Tibial nerve (tissue), 4 donors: Measurements from ENCODE around the gene DDOST. TPM values are rescaled to one million over a fixed set of nuclear protein-coding genes. Genes with fewer than 3 reads are reported as not detected.

Source experiments
- DNase-seq, 2 donors: peaks; one replicate each; pipeline ENCODE4 v3.0.0-alpha.2; 2019; ENCODE audit warnings: low spot score in 2 of 2
- H3K27ac ChIP-seq, 4 donors: fragments of 200-600 bp; sonication (generic) in 3 of 4; one replicate each; pipeline ENCODE4 v1.5.1; 2017 to 2019; ENCODE audit warnings: mild to moderate bottlenecking in 1 of 4
- H3K27me3 ChIP-seq, 2 donors: fragments of 200-600 bp; sonication (generic) in 1 of 2; one replicate each; pipeline versions ENCODE4 v1.5.1 to v1.6.0; 2017 to 2019
- H3K36me3 ChIP-seq, 3 donors: fragments of 200-600 bp; sonication (generic); one replicate each; pipeline ENCODE4 v1.5.1; 2018 to 2019
- H3K4me1 ChIP-seq, 4 donors: fragments of 200-600 bp; sonication (generic) in 3 of 4; one replicate each; pipeline ENCODE4 v1.5.1; 2017 to 2019
- H3K4me3 ChIP-seq, 4 donors: fragments of 200-600 bp; sonication (generic) in 3 of 4; one replicate each; pipeline ENCODE4 v1.5.1; 2017 to 2019; ENCODE audit warnings: mild to moderate bottlenecking in 1 of 4, moderate library complexity in 1 of 4
- H3K9me3 ChIP-seq, 4 donors: fragments of 200-600 bp; sonication (generic) in 3 of 4; one replicate each; pipeline ENCODE4 v1.5.1; 2017 to 2019
- EP300 ChIP-seq, 2 donors: sonication (generic); formaldehyde crosslinking; IDR thresholded peaks; one replicate each; pipeline ENCODE4 v1.6.1; 2017; ENCODE audit warnings: antibody characterized with exemption in 2 of 2, mild to moderate bottlenecking in 1 of 2
- POLR2A ChIP-seq, 2 donors: fragments of 450-650 bp; IDR thresholded peaks; one replicate each; pipeline ENCODE4 v1.6.1; 2017; ENCODE audit warnings: antibody characterized with exemption in 2 of 2, mild to moderate bottlenecking in 2 of 2, moderate library complexity in 2 of 2
- WGBS, 2 donors: methylation state at CpG; one replicate each; pipeline ENCODE4 v1.1.5; 2018; 5-methylcytosine and 5-hydroxymethylcytosine counted together
- total RNA-seq, 4 donors: library from RNA; depleted of rRNA; stranded (reverse); fragments of >200 nt; gene quantifications; one replicate each; pipeline ENCODE4 v1.1.0, GENCODE V29; 2016
- TF ChIP-seq, protein P1 (sequence below), 5 experiments: fragments of 200-600 bp in 3 of 5; fragments of 450-650 bp in 2 of 5; sonication (generic) in 3 of 5; IDR thresholded peaks; one replicate each; pipeline ENCODE4 v1.5.1; 2016 to 2019; ENCODE audit warnings: antibody characterized with exemption in 5 of 5, mild to moderate bottlenecking in 3 of 5, moderate library complexity in 2 of 5

DDOST gene
- total RNA-seq, 4 donors from 2014 or later, result 79.7 to 115 (median 99.6) TPM

DNA sequence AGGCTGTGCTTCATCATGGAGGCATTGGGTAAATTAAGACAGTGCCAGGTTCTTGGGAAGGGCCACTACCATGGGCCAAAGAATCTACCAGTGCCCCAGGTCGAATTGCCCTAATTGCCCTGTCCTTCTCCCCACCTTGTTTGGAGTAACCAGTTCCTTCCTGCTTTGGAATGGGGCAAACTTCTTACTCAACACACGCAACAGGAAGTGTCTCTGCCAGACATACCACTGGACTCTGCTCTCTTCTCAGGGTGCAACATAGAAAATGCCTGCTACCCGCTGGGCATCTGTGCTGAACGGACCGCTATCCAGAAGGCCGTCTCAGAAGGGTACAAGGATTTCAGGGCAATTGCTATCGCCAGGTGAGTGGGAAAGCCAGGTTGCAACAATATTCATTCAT is 56.5 kb downstream of the DDOST start:
- TF ChIP-seq EP300 (IDR thresholded peaks at IDR 0.05) (no peak), POLR2A (IDR thresholded peaks at IDR 0.05) (no peak)
- TF ChIP-seq, protein P1, sequence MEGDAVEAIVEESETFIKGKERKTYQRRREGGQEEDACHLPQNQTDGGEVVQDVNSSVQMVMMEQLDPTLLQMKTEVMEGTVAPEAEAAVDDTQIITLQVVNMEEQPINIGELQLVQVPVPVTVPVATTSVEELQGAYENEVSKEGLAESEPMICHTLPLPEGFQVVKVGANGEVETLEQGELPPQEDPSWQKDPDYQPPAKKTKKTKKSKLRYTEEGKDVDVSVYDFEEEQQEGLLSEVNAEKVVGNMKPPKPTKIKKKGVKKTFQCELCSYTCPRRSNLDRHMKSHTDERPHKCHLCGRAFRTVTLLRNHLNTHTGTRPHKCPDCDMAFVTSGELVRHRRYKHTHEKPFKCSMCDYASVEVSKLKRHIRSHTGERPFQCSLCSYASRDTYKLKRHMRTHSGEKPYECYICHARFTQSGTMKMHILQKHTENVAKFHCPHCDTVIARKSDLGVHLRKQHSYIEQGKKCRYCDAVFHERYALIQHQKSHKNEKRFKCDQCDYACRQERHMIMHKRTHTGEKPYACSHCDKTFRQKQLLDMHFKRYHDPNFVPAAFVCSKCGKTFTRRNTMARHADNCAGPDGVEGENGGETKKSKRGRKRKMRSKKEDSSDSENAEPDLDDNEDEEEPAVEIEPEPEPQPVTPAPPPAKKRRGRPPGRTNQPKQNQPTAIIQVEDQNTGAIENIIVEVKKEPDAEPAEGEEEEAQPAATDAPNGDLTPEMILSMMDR (IDR thresholded peaks at IDR 0.05), result no peak
- Histone ChIP-seq H3K27me3 (no peaks in the 10 kb centered on the region), H3K9me3 (no peaks in the 10 kb centered on the region), H3K4me1 (no peaks in the 10 kb centered on the region), H3K27ac (no peak overlapping the region), H3K4me3 (no peak overlapping the region), H3K36me3 (no peaks in the 10 kb centered on the region)
- 81 to 85% methylated on average over 7 of the region's 7 CpGs for WGBS, 2 donors
- no peak for DNase-seq

DNA sequence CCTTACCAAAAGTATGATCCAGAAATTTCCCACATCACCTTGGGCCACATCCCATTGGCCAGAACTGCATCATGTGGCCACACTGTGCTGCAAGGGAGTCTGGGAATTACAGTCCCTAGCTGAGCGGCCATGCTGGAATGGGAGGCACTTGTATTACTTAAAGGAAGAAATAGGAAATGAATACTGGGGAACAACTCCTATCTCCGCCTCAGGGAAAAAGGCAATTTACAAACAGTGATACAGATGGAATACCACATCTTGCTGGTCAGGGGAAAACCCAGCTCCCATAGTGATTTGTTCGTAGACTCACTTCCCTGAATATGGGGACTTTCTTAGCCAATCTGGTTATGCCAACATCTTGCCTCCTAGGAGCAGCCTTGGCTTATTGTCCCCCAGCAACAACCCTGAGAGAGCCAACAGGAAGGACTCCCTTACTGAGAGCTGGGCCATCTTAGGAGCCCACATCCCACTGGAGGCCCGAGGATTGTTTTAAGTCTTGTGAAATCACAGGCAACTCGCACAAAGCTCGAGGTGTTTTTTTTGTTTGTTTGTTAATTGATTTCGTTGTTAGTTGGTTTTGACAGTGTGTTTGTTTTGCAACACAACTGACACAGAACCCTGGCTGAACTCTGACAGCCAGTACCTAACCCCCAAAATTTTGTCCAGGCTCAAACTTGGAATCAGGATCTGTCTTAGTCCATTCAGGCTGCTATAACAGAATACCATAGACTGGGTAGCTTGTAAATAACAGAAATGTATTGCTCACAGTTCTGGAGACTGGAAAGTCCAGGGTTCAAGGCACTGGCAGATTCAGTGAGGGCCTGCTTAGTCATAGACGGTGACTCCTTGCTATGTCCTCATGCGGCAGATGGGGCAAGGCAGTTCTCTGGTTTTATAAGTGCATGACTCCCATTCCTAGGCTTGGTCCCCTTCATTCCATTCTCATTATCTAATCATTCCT is 57.4 kb downstream of the DDOST start:
- H3K27ac ChIP-seq, result no peak overlapping the region
- DNase-seq, result no peak
- H3K9me3 ChIP-seq, result no peaks in the 10 kb centered on the region
- 85 to 91% methylated on average over 9 of the region's 9 CpGs for WGBS, 2 donors
- no peaks in the 10 kb centered on the region for H3K36me3 ChIP-seq
- no peak overlapping the region for H3K4me3 ChIP-seq
- H3K27me3 ChIP-seq, result no peaks in the 10 kb centered on the region
- no peaks in the 10 kb centered on the region for H3K4me1 ChIP-seq
- no peak for TF ChIP-seq EP300 (IDR thresholded peaks at IDR 0.05)
- TF ChIP-seq POLR2A (IDR thresholded peaks at IDR 0.05), result no peak
- TF ChIP-seq, protein P1 (IDR thresholded peaks at IDR 0.05), result no peak

DNA sequence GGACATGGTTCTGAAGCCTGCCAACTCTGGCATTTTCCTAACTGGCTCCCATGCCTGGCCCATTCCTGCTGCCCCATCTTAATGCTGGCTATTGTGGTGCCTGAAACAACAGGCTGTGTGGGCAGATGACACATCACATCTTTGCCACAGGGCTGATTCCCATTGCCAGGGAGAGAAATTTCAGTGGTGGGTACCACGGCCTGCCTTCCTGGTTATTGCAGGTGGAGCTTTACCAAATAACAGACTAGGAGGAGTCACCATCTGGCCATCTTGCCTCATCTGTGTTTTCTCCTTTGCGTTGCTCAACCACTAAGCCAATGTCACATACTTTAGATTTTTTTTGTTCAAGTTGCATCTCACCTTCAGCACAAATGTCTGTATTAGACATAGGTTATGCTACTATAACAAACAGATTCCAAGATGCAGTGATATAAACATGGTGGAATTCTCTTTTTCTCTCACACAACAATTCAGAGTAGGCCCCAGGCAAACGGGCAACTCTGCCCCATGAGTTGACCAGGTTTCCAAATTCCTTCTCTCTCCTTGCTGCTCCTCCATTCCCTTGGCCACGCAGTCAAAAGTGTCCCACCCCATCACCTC is 58.2 kb downstream of the DDOST start:
- DNase-seq, result no peak
- Histone ChIP-seq H3K27me3 (no peaks in the 10 kb centered on the region), H3K9me3 (no peaks in the 10 kb centered on the region), H3K4me1 (no peaks in the 10 kb centered on the region), H3K36me3 (no peaks in the 10 kb centered on the region), H3K27ac (no peak overlapping the region), H3K4me3 (no peak overlapping the region)
- WGBS, 2 donors, result 91 to 92% methylated on average over 4 of the region's 4 CpGs
- TF ChIP-seq POLR2A (IDR thresholded peaks at IDR 0.05) (no peak), EP300 (IDR thresholded peaks at IDR 0.05) (no peak)
- TF ChIP-seq, protein P1 (IDR thresholded peaks at IDR 0.05), result no peak

Other genes starting within 250 kb of the DDOST start
- 1 to 10 TPM; 2.4 to 5.9 (median 4.8) TPM for gene CAMK2N1, start 175.2 kb downstream of the DDOST start, total RNA-seq
- gene MUL1, start 153.2 kb downstream of the DDOST start, total RNA-seq, result 10 to 100 TPM; 27.5 to 31.2 (median 30.6) TPM
- 1 to 10 TPM in 1 of 4 donors, under 1 TPM in 1, not detected in 2; 0.90 to 1.0 TPM for gene FAM43B, start 108.8 kb downstream of the DDOST start, total RNA-seq
- gene CDA, start 72.3 kb downstream of the DDOST start, total RNA-seq, result 1 to 10 TPM in 3 of 4 donors, under 1 TPM in 1; 0.84 to 5.7 (median 3.8) TPM
- 100 to 1,000 TPM in 3 of 4 donors, 10 to 100 TPM in 1; 93.9 to 134 (median 124) TPM for gene PINK1, start 27.9 kb downstream of the DDOST start, total RNA-seq
- 1 to 10 TPM in 3 of 4 donors, under 1 TPM in 1; 0.59 to 4.2 (median 3.3) TPM for gene KIF17, start 56.6 kb upstream of the DDOST start, total RNA-seq
- gene SH2D5, start 71.3 kb upstream of the DDOST start, total RNA-seq, result not detected
- 100 to 1,000 TPM; 222 to 491 (median 311) TPM for gene HP1BP3, start 125.9 kb upstream of the DDOST start, total RNA-seq